Glutamatergic neuron (in vitro differentiated cells): ENCODE data around the gene EYS. TPM values are rescaled to one million over a fixed set of nuclear protein-coding genes. Genes with fewer than 3 reads are reported as not detected.
"Not testable (repeated sequence)": the region's sequence is repeated elsewhere in the genome, so short reads cannot be mapped to it uniquely, and the experiment has no call there.

Experiments used
- DNase-seq: peaks from one replicate; pipeline ENCODE4 v3.0.0; 2022
- H3K27ac Mint-ChIP-seq: one replicate; pipeline ENCODE4 v1.8.0; 2020; ENCODE audit warnings: mild to moderate bottlenecking, mixed read lengths, inconsistent platforms; ENCODE audit not compliant: unreplicated experiment
- H3K27me3 Mint-ChIP-seq: one replicate; pipeline ENCODE4 v1.8.0; 2020; ENCODE audit warnings: mild to moderate bottlenecking, moderate library complexity, mixed read lengths, inconsistent platforms; ENCODE audit not compliant: unreplicated experiment
- H3K36me3 Mint-ChIP-seq: one replicate; pipeline ENCODE4 v1.8.0; 2020; ENCODE audit warnings: mild to moderate bottlenecking, mixed read lengths, inconsistent platforms; ENCODE audit not compliant: unreplicated experiment
- H3K4me1 Mint-ChIP-seq: one replicate; pipeline ENCODE4 v1.8.0; 2020; ENCODE audit warnings: mild to moderate bottlenecking, low read depth, mixed read lengths, inconsistent platforms; ENCODE audit not compliant: unreplicated experiment
- H3K4me3 Mint-ChIP-seq: one replicate; pipeline ENCODE4 v1.8.0; 2020; ENCODE audit warnings: mild to moderate bottlenecking, mixed read lengths, inconsistent platforms; ENCODE audit not compliant: unreplicated experiment
- H3K9me3 Mint-ChIP-seq: one replicate; pipeline ENCODE4 v1.8.0; 2020; ENCODE audit warnings: mild to moderate bottlenecking, moderate library complexity, mixed read lengths, inconsistent platforms; ENCODE audit not compliant: unreplicated experiment
- CTCF ChIP-seq: fragments of 200-600 bp; sonication (generic); IDR thresholded peaks from one replicate; pipeline ENCODE4 v1.5.0; 2021; ENCODE audit not compliant: partially characterized antibody, unreplicated experiment
- total RNA-seq: library from RNA; stranded (reverse); fragmentation: NEBNext Ultra II Directional; extraction: Animal tissue kit (Norgen Biotek cat#: 25700); gene quantifications from one replicate; pipeline ENCODE4 v1.2.1, GENCODE V29; 2021; ENCODE audit not compliant: unreplicated experiment

The EYS gene
- total RNA-seq, 1 donor from 2014 or later = 13.2 TPM

- H3K4me1 Mint-ChIP-seq = no peaks in the 10 kb centered on the region
- H3K27ac Mint-ChIP-seq = no peak overlapping the region
- no peak overlapping the region for H3K4me3 Mint-ChIP-seq
- H3K27me3 Mint-ChIP-seq = no peaks in the 10 kb centered on the region
- peaks cover 2% of the 10 kb centered on the region for H3K9me3 Mint-ChIP-seq
- no peak for TF ChIP-seq CTCF
- DNase-seq = no peak
- no peaks in the 10 kb centered on the region for H3K36me3 Mint-ChIP-seq
These were observed 1967.8 kb downstream of the EYS start for GRCh38 chr6:63739094-63739687.

- not testable (repeated sequence) for H3K9me3 Mint-ChIP-seq, H3K27me3 Mint-ChIP-seq, H3K27ac Mint-ChIP-seq, H3K4me1 Mint-ChIP-seq, DNase-seq, H3K36me3 Mint-ChIP-seq, H3K4me3 Mint-ChIP-seq
These were observed 1968.8 kb downstream of the EYS start for GRCh38 chr6:63738190-63738589.

GRCh38 chr6:63734923-63735322 lies 1972.1 kb downstream of the EYS start:
- Mint-ChIP-seq H3K4me1 (peaks cover 3% of the 10 kb centered on the region), H3K27me3 (no peaks in the 10 kb centered on the region)
- no peak for TF ChIP-seq CTCF

GRCh38 chr6:63732336-63732735 lies 1974.7 kb downstream of the EYS start:
- no peaks in the 10 kb centered on the region for H3K27me3 Mint-ChIP-seq
- peaks cover 3% of the 10 kb centered on the region for H3K4me1 Mint-ChIP-seq
- H3K36me3 Mint-ChIP-seq = no peaks in the 10 kb centered on the region
- no peak for TF ChIP-seq CTCF
- DNase-seq = no peak
- H3K9me3 Mint-ChIP-seq = no peaks in the 10 kb centered on the region
- H3K4me3 Mint-ChIP-seq = no peak overlapping the region
- H3K27ac Mint-ChIP-seq = no peak overlapping the region

More at GRCh38 chr6:63734923-63735322, 1972.1 kb downstream of the EYS start:
- DNase-seq = no peak
- H3K27ac Mint-ChIP-seq = no peak overlapping the region
- no peaks in the 10 kb centered on the region for H3K36me3 Mint-ChIP-seq
- H3K4me3 Mint-ChIP-seq = no peak overlapping the region
- H3K9me3 Mint-ChIP-seq = no peaks in the 10 kb centered on the region

GRCh38 chr6:63731930-63732329 lies 1975.1 kb downstream of the EYS start:
- no peak for TF ChIP-seq CTCF
- no peak for DNase-seq
- Mint-ChIP-seq H3K27me3 (no peaks in the 10 kb centered on the region), H3K36me3 (no peaks in the 10 kb centered on the region), H3K27ac (no peak overlapping the region), H3K4me3 (no peak overlapping the region), H3K4me1 (peaks cover 3% of the 10 kb centered on the region), H3K9me3 (no peaks in the 10 kb centered on the region)

GRCh38 chr6:63730311-63730710 lies 1976.7 kb downstream of the EYS start:
- no peak for DNase-seq
- Mint-ChIP-seq H3K4me3 (no peak overlapping the region), H3K27me3 (no peaks in the 10 kb centered on the region), H3K4me1 (peaks cover 3% of the 10 kb centered on the region), H3K27ac (no peak overlapping the region), H3K9me3 (no peaks in the 10 kb centered on the region), H3K36me3 (no peaks in the 10 kb centered on the region)
- no peak for TF ChIP-seq CTCF
